Measurements from ENCODE around the gene FOXK2.

The FOXK2 gene

GRCh38 chr17:82633343-82633742, 113.8 kb downstream of the FOXK2 start:
- DNase-seq (ENCODE audit: low read depth, low spot score), result no peak
- no peak overlapping the region for H3K9ac ChIP-seq (ENCODE audit: insufficient read length)
- no peak overlapping the region for H3K4me3 ChIP-seq
- H3K27ac ChIP-seq, result no peak overlapping the region
- TF ChIP-seq POLR2AphosphoS5 (IDR thresholded peaks at IDR 0.05; ENCODE audit: borderline replicate concordance, low read depth, low read length) (no peak), EZH2 (IDR thresholded peaks at IDR 0.05) (no peak), FOXP2 (optimal IDR thresholded peaks at IDR 0.05; ENCODE audit: control extremely low read depth, extremely low read length, insufficient read depth) (no peak)
- peaks cover 33% of the 10 kb centered on the region for H3K36me3 ChIP-seq (ENCODE audit: insufficient read depth, low read length)
- no peaks in the 10 kb centered on the region for H3K9me3 ChIP-seq (ENCODE audit: low read depth, low read length)

- no peak overlapping the region for H3K4me3 ChIP-seq
- H3K9ac ChIP-seq (ENCODE audit: insufficient read length), result no peak overlapping the region
- no peaks in the 10 kb centered on the region for H3K9me3 ChIP-seq (ENCODE audit: low read depth, low read length)
- DNase-seq (ENCODE audit: low read depth, low spot score), result no peak
- TF ChIP-seq POLR2AphosphoS5 (IDR thresholded peaks at IDR 0.05; ENCODE audit: borderline replicate concordance, low read depth, low read length) (no peak), EZH2 (IDR thresholded peaks at IDR 0.05) (no peak), FOXP2 (optimal IDR thresholded peaks at IDR 0.05; ENCODE audit: control extremely low read depth, extremely low read length, insufficient read depth) (no peak)
- H3K36me3 ChIP-seq (ENCODE audit: insufficient read depth, low read length), result peaks cover 42% of the 10 kb centered on the region
- H3K27ac ChIP-seq, result no peak overlapping the region
These were observed 117.4 kb downstream of the FOXK2 start for GRCh38 chr17:82636626-82637598.

- Histone ChIP-seq H3K9me3 (ENCODE audit: low read depth, low read length) (no peaks in the 10 kb centered on the region), H3K9ac (ENCODE audit: insufficient read length) (no peak overlapping the region), H3K27ac (no peak overlapping the region), H3K36me3 (ENCODE audit: insufficient read depth, low read length) (peaks cover 49% of the 10 kb centered on the region), H3K4me3 (no peak overlapping the region)
- TF ChIP-seq POLR2AphosphoS5 (IDR thresholded peaks at IDR 0.05; ENCODE audit: borderline replicate concordance, low read depth, low read length), result no peak
- no peak for TF ChIP-seq EZH2 (IDR thresholded peaks at IDR 0.05)
- TF ChIP-seq FOXP2 (optimal IDR thresholded peaks at IDR 0.05; ENCODE audit: control extremely low read depth, extremely low read length, insufficient read depth), result no peak
- no peak for DNase-seq (ENCODE audit: low read depth, low spot score)
These were observed 118.7 kb downstream of the FOXK2 start for GRCh38 chr17:82638183-82638773.

- Histone ChIP-seq H3K9me3 (ENCODE audit: low read depth, low read length) (no peaks in the 10 kb centered on the region), H3K27ac (no peak overlapping the region), H3K9ac (ENCODE audit: insufficient read length) (no peak overlapping the region), H3K4me3 (no peak overlapping the region), H3K36me3 (ENCODE audit: insufficient read depth, low read length) (peaks cover 55% of the 10 kb centered on the region)
- DNase-seq (ENCODE audit: low read depth, low spot score), result no peak
- no peak for TF ChIP-seq FOXP2 (optimal IDR thresholded peaks at IDR 0.05; ENCODE audit: control extremely low read depth, extremely low read length, insufficient read depth)
These were observed 120.1 kb downstream of the FOXK2 start for GRCh38 chr17:82639628-82640027.

GRCh38 chr17:82640036-82640435, 120.5 kb downstream of the FOXK2 start:
- no peak for DNase-seq (ENCODE audit: low read depth, low spot score)
- Histone ChIP-seq H3K36me3 (ENCODE audit: insufficient read depth, low read length) (peaks cover 52% of the 10 kb centered on the region), H3K4me3 (no peak overlapping the region), H3K9ac (ENCODE audit: insufficient read length) (no peak overlapping the region), H3K9me3 (ENCODE audit: low read depth, low read length) (no peaks in the 10 kb centered on the region), H3K27ac (no peak overlapping the region)
- TF ChIP-seq EZH2 (IDR thresholded peaks at IDR 0.05), result no peak
- TF ChIP-seq POLR2AphosphoS5 (IDR thresholded peaks at IDR 0.05; ENCODE audit: borderline replicate concordance, low read depth, low read length), result no peak
- no peak for TF ChIP-seq FOXP2 (optimal IDR thresholded peaks at IDR 0.05; ENCODE audit: control extremely low read depth, extremely low read length, insufficient read depth)

- no peak overlapping the region for H3K9ac ChIP-seq (ENCODE audit: insufficient read length)
- peaks cover 52% of the 10 kb centered on the region for H3K36me3 ChIP-seq (ENCODE audit: insufficient read depth, low read length)
- no peak for TF ChIP-seq EZH2 (IDR thresholded peaks at IDR 0.05)
- TF ChIP-seq FOXP2 (optimal IDR thresholded peaks at IDR 0.05; ENCODE audit: control extremely low read depth, extremely low read length, insufficient read depth), result no peak
- no peak for TF ChIP-seq POLR2AphosphoS5 (IDR thresholded peaks at IDR 0.05; ENCODE audit: borderline replicate concordance, low read depth, low read length)
- no peak overlapping the region for H3K27ac ChIP-seq
- no peak overlapping the region for H3K4me3 ChIP-seq
- DNase-seq (ENCODE audit: low read depth, low spot score), result no peak
- no peaks in the 10 kb centered on the region for H3K9me3 ChIP-seq (ENCODE audit: low read depth, low read length)
These were observed 122.5 kb downstream of the FOXK2 start for GRCh38 chr17:82642022-82642421.

GRCh38 chr17:82644148-82644547, 124.6 kb downstream of the FOXK2 start:
- peaks cover 42% of the 10 kb centered on the region for H3K36me3 ChIP-seq (ENCODE audit: insufficient read depth, low read length)
- TF ChIP-seq FOXP2 (optimal IDR thresholded peaks at IDR 0.05; ENCODE audit: control extremely low read depth, extremely low read length, insufficient read depth) (no peak), EZH2 (IDR thresholded peaks at IDR 0.05) (no peak), POLR2AphosphoS5 (IDR thresholded peaks at IDR 0.05; ENCODE audit: borderline replicate concordance, low read depth, low read length) (no peak)
- no peaks in the 10 kb centered on the region for H3K9me3 ChIP-seq (ENCODE audit: low read depth, low read length)
- no peak overlapping the region for H3K9ac ChIP-seq (ENCODE audit: insufficient read length)
- no peak for DNase-seq (ENCODE audit: low read depth, low spot score)
- H3K4me3 ChIP-seq, result no peak overlapping the region
- no peak overlapping the region for H3K27ac ChIP-seq

- TF ChIP-seq EZH2 (IDR thresholded peaks at IDR 0.05) (no peak), POLR2AphosphoS5 (IDR thresholded peaks at IDR 0.05; ENCODE audit: borderline replicate concordance, low read depth, low read length) (no peak)
- Histone ChIP-seq H3K4me3 (no peak overlapping the region), H3K9me3 (ENCODE audit: low read depth, low read length) (no peaks in the 10 kb centered on the region), H3K36me3 (ENCODE audit: insufficient read depth, low read length) (peaks cover 36% of the 10 kb centered on the region), H3K27ac (no peak overlapping the region), H3K9ac (ENCODE audit: insufficient read length) (no peak overlapping the region)
- no peak for DNase-seq (ENCODE audit: low read depth, low spot score)
These were observed 126.0 kb downstream of the FOXK2 start for GRCh38 chr17:82645516-82645915.
